HCT116 (cell line): ENCODE data around the gene MYCN.

Experiments used
- CEBPB ChIP-seq: IDR thresholded peaks from 2 replicates; pipeline ENCODE4 v1.6.1; 2012; ENCODE audit warnings: low read depth
- EGR1 ChIP-seq: IDR thresholded peaks from 2 replicates; pipeline ENCODE4 v1.6.1; 2012; ENCODE audit warnings: low read depth
- EZH2 ChIP-seq: fragments of 200-600 bp; sonication (generic); IDR thresholded peaks from 2 replicates; pipeline ENCODE4 v1.6.1; 2017; ENCODE audit warnings: antibody characterized with exemption, mixed run types
- EZH2phosphoT487 ChIP-seq: fragments of 200-600 bp; IDR thresholded peaks from 2 replicates; pipeline ENCODE4 v1.6.1; 2018; ENCODE audit warnings: antibody characterized with exemption, borderline replicate concordance
- JUND ChIP-seq: IDR thresholded peaks from 2 replicates; pipeline ENCODE4 v1.6.1; 2012
- POLR2A ChIP-seq: IDR thresholded peaks from 2 replicates; pipeline ENCODE4 v1.7.0; 2011; ENCODE audit warnings: borderline replicate concordance; ENCODE audit not compliant: insufficient read depth, insufficient read length; ENCODE audit errors: extremely low read depth
- POLR2AphosphoS5 ChIP-seq: IDR thresholded peaks from 2 replicates; pipeline ENCODE4 v1.6.1; 2011; ENCODE audit warnings: mild to moderate bottlenecking, low read depth, low read length, moderate library complexity
- SP1 ChIP-seq: IDR thresholded peaks from 2 replicates; pipeline ENCODE4 v1.6.1; 2012; ENCODE audit warnings: low read depth
- TCF7L2 ChIP-seq: IDR thresholded peaks from 2 replicates; pipeline ENCODE4 v1.7.0; 2011; ENCODE audit warnings: borderline replicate concordance, inconsistent platforms; ENCODE audit not compliant: insufficient read depth, insufficient read length; ENCODE audit errors: extremely low read depth
- YY1 ChIP-seq: IDR thresholded peaks from 2 replicates; pipeline ENCODE4 v1.6.1; 2011; ENCODE audit warnings: low read length, low read depth, moderate library complexity, mild to moderate bottlenecking; ENCODE audit not compliant: insufficient replicate concordance; ENCODE audit errors: extremely low read depth
- ZNF274 ChIP-seq: fragments of 200-500 bp; sonication (Bioruptor generic); IDR thresholded peaks from 2 replicates; pipeline ENCODE4 v1.6.1; 2014; ENCODE audit warnings: mild to moderate bottlenecking, low read depth, low read length, inconsistent platforms
- TF ChIP-seq, protein P1 (sequence below): IDR thresholded peaks from 2 replicates; pipeline ENCODE4 v1.6.1; 2012; ENCODE audit warnings: low read depth
- TF ChIP-seq, protein P2 (sequence below), 3 experiments: fragments of 200-600 bp in 1 of 3; sonication (generic) in 1 of 3; IDR thresholded peaks in 2 of 3; conservative IDR thresholded peaks in 1 of 3; 2 replicates each; pipeline ENCODE4 v1.5.1; 2012 to 2017; ENCODE audit warnings: low read depth in 2 of 3, low read length in 2 of 3, antibody characterized with exemption in 1 of 3, borderline replicate concordance in 1 of 3, control low read depth in 1 of 3, mild to moderate bottlenecking in 1 of 3, mixed read lengths in 1 of 3, mixed run types in 1 of 3, moderate library complexity in 1 of 3; ENCODE audit not compliant: insufficient read depth in 1 of 3
- TF ChIP-seq, protein P3 (sequence below): IDR thresholded peaks from 2 replicates; pipeline ENCODE4 v1.6.1; 2011; ENCODE audit warnings: mild to moderate bottlenecking, low read length, moderate library complexity; ENCODE audit not compliant: insufficient replicate concordance; ENCODE audit errors: extremely low read depth

DNA sequence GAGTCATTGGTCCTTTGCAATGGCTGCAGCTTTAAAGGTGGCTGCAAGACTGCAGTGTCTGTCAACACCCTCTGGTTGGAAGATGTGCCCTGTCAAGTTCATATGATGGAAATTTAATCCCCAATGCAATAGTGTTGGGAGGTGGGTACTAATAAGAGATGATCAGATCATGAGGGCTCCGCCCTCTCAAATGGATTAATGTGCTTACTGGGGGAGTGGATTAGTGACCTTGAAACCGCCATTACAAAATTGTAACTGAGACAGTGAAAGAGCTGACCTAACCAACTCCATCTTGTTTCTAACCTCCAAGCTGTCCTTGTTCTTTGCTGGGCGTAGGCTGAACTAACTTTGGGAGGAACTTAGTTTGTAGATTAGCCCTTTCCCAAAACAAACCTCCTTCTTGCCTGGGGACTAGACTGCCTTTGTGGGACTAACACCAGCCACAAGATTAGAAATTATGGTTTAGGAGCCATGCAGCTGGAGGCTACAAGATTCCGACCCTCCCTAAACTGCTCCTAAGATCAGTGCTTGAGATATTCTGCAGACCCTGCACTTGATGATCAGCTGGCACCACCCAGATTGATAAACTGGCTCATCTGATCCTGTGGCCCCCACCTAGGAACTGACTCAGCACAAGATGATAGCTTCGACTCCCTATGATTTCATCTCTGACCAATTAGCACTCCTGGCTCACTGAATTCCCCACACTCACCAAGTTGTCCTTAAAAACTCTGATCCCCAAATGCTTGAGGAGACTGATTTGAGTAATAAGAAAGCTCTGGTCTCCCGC, 13.7 kb downstream of the MYCN start:
- TF ChIP-seq, protein P1, sequence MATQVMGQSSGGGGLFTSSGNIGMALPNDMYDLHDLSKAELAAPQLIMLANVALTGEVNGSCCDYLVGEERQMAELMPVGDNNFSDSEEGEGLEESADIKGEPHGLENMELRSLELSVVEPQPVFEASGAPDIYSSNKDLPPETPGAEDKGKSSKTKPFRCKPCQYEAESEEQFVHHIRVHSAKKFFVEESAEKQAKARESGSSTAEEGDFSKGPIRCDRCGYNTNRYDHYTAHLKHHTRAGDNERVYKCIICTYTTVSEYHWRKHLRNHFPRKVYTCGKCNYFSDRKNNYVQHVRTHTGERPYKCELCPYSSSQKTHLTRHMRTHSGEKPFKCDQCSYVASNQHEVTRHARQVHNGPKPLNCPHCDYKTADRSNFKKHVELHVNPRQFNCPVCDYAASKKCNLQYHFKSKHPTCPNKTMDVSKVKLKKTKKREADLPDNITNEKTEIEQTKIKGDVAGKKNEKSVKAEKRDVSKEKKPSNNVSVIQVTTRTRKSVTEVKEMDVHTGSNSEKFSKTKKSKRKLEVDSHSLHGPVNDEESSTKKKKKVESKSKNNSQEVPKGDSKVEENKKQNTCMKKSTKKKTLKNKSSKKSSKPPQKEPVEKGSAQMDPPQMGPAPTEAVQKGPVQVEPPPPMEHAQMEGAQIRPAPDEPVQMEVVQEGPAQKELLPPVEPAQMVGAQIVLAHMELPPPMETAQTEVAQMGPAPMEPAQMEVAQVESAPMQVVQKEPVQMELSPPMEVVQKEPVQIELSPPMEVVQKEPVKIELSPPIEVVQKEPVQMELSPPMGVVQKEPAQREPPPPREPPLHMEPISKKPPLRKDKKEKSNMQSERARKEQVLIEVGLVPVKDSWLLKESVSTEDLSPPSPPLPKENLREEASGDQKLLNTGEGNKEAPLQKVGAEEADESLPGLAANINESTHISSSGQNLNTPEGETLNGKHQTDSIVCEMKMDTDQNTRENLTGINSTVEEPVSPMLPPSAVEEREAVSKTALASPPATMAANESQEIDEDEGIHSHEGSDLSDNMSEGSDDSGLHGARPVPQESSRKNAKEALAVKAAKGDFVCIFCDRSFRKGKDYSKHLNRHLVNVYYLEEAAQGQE: no peak
- TF ChIP-seq EZH2 (no peak), EGR1 (no peak), CEBPB (no peak), POLR2A (no peak), POLR2AphosphoS5 (no peak), SP1 (no peak), ZNF274 (no peak), TCF7L2 (no peak), EZH2phosphoT487 (no peak), YY1 (no peak), JUND (no peak)
- TF ChIP-seq, protein P2, sequence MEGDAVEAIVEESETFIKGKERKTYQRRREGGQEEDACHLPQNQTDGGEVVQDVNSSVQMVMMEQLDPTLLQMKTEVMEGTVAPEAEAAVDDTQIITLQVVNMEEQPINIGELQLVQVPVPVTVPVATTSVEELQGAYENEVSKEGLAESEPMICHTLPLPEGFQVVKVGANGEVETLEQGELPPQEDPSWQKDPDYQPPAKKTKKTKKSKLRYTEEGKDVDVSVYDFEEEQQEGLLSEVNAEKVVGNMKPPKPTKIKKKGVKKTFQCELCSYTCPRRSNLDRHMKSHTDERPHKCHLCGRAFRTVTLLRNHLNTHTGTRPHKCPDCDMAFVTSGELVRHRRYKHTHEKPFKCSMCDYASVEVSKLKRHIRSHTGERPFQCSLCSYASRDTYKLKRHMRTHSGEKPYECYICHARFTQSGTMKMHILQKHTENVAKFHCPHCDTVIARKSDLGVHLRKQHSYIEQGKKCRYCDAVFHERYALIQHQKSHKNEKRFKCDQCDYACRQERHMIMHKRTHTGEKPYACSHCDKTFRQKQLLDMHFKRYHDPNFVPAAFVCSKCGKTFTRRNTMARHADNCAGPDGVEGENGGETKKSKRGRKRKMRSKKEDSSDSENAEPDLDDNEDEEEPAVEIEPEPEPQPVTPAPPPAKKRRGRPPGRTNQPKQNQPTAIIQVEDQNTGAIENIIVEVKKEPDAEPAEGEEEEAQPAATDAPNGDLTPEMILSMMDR (IDR thresholded peaks at IDR 0.05 in 2 of 3, conservative IDR thresholded peaks at IDR 0.05 in 1 of 3; ENCODE audit: borderline replicate concordance in 1 of 3, insufficient read depth in 1 of 3, low read depth in 2 of 3, low read length in 2 of 3): no peak
- TF ChIP-seq, protein P3, sequence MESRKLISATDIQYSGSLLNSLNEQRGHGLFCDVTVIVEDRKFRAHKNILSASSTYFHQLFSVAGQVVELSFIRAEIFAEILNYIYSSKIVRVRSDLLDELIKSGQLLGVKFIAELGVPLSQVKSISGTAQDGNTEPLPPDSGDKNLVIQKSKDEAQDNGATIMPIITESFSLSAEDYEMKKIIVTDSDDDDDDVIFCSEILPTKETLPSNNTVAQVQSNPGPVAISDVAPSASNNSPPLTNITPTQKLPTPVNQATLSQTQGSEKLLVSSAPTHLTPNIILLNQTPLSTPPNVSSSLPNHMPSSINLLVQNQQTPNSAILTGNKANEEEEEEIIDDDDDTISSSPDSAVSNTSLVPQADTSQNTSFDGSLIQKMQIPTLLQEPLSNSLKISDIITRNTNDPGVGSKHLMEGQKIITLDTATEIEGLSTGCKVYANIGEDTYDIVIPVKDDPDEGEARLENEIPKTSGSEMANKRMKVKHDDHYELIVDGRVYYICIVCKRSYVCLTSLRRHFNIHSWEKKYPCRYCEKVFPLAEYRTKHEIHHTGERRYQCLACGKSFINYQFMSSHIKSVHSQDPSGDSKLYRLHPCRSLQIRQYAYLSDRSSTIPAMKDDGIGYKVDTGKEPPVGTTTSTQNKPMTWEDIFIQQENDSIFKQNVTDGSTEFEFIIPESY: no peak
